ENCODE measurements around the gene ATP13A3. TPM values are rescaled to one million over a fixed set of nuclear protein-coding genes. Genes with fewer than 3 reads are reported as not detected.

ATP13A3 gene
- total and polyA plus RNA-seq, 9 of the 15 experiments (the other 6 are each of a cell fraction or from before 2014, with no cell fraction given) = 16.6 to 135 (median 86.6) TPM

DNA sequence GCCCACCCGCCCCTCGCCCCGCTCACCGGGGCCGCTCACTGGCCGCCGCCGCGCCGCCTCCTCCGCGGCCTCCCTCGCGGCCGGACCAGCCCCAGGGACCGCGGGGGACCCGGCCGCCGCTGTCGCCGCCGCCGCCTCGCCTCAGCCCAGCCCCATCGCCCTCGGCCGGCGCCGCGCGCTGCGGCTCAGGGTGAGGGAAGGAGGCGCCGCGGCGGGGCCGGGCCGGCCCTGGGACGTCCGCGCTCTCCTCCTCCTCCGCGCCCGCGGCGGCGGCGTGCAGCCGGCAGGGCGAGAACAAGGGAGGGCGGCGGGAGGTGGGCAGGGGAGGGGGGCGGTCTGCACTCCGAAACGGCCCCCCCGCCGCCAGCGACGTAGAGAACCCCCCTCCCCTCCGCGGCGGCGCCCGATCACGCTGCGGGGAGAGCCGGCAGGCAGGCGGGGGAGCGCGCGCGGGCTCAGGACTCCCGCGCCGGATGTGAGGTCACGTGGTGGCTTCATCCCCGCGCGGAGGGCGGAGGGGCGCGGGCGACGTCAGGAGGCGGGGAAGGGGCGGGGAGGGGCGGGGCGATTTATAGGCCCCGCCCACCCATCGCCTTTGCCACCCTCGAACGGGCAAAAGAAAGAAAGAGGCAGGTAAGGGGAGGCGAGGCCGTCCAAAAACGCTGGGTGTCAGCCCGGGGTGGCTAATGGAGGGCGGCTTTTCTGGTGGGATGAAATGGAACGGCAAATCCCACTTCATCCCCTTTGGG, at the start of gene ATP13A3 (continued):
- TF ChIP-seq, protein P1, sequence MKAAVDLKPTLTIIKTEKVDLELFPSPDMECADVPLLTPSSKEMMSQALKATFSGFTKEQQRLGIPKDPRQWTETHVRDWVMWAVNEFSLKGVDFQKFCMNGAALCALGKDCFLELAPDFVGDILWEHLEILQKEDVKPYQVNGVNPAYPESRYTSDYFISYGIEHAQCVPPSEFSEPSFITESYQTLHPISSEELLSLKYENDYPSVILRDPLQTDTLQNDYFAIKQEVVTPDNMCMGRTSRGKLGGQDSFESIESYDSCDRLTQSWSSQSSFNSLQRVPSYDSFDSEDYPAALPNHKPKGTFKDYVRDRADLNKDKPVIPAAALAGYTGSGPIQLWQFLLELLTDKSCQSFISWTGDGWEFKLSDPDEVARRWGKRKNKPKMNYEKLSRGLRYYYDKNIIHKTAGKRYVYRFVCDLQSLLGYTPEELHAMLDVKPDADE (conservative IDR thresholded peaks at IDR 0.05; ENCODE audit: control insufficient read depth, low read depth, low read length) = no peak
- TF ChIP-seq POLR3G (IDR thresholded peaks at IDR 0.05; ENCODE audit: extremely low read depth, insufficient read length, insufficient replicate concordance) (no peak), CBX5 (IDR thresholded peaks at IDR 0.05; ENCODE audit: borderline replicate concordance, low read depth) (no peak), TBP (optimal IDR thresholded peaks at IDR 0.05; ENCODE audit: low read depth, low read length) (peak; percentile 26), NFE2L1 (tag; IDR thresholded peaks at IDR 0.05; ENCODE audit: borderline replicate concordance, low read depth) (no peak), HLTF (IDR thresholded peaks at IDR 0.05) (no peak), ZNF121 (CRISPR knock-in tag; conservative IDR thresholded peaks at IDR 0.05) (no peak), PML (IDR thresholded peaks at IDR 0.05; ENCODE audit: low read length) (no peak), POLR2A (conservative IDR thresholded peaks at IDR 0.05) (peak; percentile 70), ELF1 (tag; IDR thresholded peaks at IDR 0.05) (no peak)
- TF ChIP-seq, protein P2, sequence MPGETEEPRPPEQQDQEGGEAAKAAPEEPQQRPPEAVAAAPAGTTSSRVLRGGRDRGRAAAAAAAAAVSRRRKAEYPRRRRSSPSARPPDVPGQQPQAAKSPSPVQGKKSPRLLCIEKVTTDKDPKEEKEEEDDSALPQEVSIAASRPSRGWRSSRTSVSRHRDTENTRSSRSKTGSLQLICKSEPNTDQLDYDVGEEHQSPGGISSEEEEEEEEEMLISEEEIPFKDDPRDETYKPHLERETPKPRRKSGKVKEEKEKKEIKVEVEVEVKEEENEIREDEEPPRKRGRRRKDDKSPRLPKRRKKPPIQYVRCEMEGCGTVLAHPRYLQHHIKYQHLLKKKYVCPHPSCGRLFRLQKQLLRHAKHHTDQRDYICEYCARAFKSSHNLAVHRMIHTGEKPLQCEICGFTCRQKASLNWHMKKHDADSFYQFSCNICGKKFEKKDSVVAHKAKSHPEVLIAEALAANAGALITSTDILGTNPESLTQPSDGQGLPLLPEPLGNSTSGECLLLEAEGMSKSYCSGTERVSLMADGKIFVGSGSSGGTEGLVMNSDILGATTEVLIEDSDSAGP (CRISPR knock-in tag; IDR thresholded peaks at IDR 0.05) = no peak
- TF ChIP-seq, protein P3, sequence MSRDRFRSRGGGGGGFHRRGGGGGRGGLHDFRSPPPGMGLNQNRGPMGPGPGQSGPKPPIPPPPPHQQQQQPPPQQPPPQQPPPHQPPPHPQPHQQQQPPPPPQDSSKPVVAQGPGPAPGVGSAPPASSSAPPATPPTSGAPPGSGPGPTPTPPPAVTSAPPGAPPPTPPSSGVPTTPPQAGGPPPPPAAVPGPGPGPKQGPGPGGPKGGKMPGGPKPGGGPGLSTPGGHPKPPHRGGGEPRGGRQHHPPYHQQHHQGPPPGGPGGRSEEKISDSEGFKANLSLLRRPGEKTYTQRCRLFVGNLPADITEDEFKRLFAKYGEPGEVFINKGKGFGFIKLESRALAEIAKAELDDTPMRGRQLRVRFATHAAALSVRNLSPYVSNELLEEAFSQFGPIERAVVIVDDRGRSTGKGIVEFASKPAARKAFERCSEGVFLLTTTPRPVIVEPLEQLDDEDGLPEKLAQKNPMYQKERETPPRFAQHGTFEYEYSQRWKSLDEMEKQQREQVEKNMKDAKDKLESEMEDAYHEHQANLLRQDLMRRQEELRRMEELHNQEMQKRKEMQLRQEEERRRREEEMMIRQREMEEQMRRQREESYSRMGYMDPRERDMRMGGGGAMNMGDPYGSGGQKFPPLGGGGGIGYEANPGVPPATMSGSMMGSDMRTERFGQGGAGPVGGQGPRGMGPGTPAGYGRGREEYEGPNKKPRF (IDR thresholded peaks at IDR 0.05; ENCODE audit: low read depth, low read length) = no peak
- TF ChIP-seq, protein P4, sequence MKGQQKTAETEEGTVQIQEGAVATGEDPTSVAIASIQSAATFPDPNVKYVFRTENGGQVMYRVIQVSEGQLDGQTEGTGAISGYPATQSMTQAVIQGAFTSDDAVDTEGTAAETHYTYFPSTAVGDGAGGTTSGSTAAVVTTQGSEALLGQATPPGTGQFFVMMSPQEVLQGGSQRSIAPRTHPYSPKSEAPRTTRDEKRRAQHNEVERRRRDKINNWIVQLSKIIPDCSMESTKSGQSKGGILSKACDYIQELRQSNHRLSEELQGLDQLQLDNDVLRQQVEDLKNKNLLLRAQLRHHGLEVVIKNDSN (CRISPR knock-in tag; IDR thresholded peaks at IDR 0.05) = peak; percentile 91
- TF ChIP-seq, protein P5, sequence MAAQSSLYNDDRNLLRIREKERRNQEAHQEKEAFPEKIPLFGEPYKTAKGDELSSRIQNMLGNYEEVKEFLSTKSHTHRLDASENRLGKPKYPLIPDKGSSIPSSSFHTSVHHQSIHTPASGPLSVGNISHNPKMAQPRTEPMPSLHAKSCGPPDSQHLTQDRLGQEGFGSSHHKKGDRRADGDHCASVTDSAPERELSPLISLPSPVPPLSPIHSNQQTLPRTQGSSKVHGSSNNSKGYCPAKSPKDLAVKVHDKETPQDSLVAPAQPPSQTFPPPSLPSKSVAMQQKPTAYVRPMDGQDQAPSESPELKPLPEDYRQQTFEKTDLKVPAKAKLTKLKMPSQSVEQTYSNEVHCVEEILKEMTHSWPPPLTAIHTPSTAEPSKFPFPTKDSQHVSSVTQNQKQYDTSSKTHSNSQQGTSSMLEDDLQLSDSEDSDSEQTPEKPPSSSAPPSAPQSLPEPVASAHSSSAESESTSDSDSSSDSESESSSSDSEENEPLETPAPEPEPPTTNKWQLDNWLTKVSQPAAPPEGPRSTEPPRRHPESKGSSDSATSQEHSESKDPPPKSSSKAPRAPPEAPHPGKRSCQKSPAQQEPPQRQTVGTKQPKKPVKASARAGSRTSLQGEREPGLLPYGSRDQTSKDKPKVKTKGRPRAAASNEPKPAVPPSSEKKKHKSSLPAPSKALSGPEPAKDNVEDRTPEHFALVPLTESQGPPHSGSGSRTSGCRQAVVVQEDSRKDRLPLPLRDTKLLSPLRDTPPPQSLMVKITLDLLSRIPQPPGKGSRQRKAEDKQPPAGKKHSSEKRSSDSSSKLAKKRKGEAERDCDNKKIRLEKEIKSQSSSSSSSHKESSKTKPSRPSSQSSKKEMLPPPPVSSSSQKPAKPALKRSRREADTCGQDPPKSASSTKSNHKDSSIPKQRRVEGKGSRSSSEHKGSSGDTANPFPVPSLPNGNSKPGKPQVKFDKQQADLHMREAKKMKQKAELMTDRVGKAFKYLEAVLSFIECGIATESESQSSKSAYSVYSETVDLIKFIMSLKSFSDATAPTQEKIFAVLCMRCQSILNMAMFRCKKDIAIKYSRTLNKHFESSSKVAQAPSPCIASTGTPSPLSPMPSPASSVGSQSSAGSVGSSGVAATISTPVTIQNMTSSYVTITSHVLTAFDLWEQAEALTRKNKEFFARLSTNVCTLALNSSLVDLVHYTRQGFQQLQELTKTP (IDR thresholded peaks at IDR 0.05; ENCODE audit: low read depth in 1 of 2, partially characterized antibody in 2 of 2) = no peak
